Neural crest cell (in vitro differentiated cells): ENCODE data around the gene NIM1K. TPM values are rescaled to one million over a fixed set of nuclear protein-coding genes. Genes with fewer than 3 reads are reported as not detected.

Source experiments
- DNase-seq: peaks from one replicate; pipeline ENCODE4 v3.0.0; 2021; ENCODE audit warnings: low read depth, mixed read lengths, low spot score
- H3K27ac Mint-ChIP-seq: one replicate; pipeline ENCODE4 v1.8.0; 2021; ENCODE audit warnings: mild to moderate bottlenecking, mixed read lengths; ENCODE audit not compliant: unreplicated experiment
- H3K27me3 Mint-ChIP-seq: 2 replicates; pipeline ENCODE4 v1.8.0; 2021; ENCODE audit warnings: low read depth, mild to moderate bottlenecking, mixed read lengths
- H3K36me3 Mint-ChIP-seq: 2 replicates; pipeline ENCODE4 v1.8.0; 2021; ENCODE audit warnings: low read depth, mild to moderate bottlenecking, mixed read lengths
- H3K4me1 Mint-ChIP-seq: 2 replicates; pipeline ENCODE4 v1.8.0; 2021; ENCODE audit warnings: mixed read lengths
- H3K4me3 Mint-ChIP-seq: one replicate; pipeline ENCODE4 v1.8.0; 2021; ENCODE audit warnings: mild to moderate bottlenecking, mixed read lengths
- H3K9me3 Mint-ChIP-seq: 2 replicates; pipeline ENCODE4 v1.8.0; 2021; ENCODE audit warnings: mixed read lengths
- total RNA-seq: library from RNA; stranded (reverse); gene quantifications from 2 replicates; pipeline ENCODE4 v1.2.1, GENCODE V29; 2021
- TF ChIP-seq, protein P1 (sequence below): fragments of 200-600 bp; sonication (generic); conservative IDR thresholded peaks from 2 replicates; pipeline ENCODE4 v1.5.0; 2021; ENCODE audit warnings: antibody characterized with exemption, mild to moderate bottlenecking

The NIM1K gene
- total RNA-seq, 1 donor from 2014 or later, result 0.30 TPM

DNA sequence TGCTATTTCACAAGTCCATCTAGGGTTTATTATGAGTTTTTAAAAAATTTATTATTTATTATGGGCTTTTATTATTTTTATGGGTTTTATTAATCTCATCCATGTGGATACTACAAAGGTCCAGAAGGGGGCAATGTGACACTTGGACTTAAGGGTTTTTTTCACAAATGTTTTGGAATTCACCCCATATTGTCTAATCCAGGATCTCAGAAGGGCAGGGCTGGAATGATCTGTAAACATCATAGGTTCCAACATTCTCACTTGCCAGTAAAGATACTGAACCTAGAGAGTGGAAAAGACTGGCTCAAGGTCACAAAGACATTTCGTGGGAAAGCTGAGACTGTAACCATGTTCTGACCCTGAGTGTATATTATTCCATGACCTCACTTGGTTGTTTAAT is 35.6 kb downstream of the NIM1K start:
- Mint-ChIP-seq H3K4me3 (no peak overlapping the region), H3K27ac (no peak overlapping the region), H3K27me3 (peaks cover 2% of the 10 kb centered on the region), H3K4me1 (no peaks in the 10 kb centered on the region), H3K9me3 (no peaks in the 10 kb centered on the region), H3K36me3 (no peaks in the 10 kb centered on the region)
- DNase-seq, result no peak
- TF ChIP-seq, protein P1, sequence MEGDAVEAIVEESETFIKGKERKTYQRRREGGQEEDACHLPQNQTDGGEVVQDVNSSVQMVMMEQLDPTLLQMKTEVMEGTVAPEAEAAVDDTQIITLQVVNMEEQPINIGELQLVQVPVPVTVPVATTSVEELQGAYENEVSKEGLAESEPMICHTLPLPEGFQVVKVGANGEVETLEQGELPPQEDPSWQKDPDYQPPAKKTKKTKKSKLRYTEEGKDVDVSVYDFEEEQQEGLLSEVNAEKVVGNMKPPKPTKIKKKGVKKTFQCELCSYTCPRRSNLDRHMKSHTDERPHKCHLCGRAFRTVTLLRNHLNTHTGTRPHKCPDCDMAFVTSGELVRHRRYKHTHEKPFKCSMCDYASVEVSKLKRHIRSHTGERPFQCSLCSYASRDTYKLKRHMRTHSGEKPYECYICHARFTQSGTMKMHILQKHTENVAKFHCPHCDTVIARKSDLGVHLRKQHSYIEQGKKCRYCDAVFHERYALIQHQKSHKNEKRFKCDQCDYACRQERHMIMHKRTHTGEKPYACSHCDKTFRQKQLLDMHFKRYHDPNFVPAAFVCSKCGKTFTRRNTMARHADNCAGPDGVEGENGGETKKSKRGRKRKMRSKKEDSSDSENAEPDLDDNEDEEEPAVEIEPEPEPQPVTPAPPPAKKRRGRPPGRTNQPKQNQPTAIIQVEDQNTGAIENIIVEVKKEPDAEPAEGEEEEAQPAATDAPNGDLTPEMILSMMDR, result peak; percentile 64

- DNase-seq, result no peak
- Mint-ChIP-seq H3K4me3 (no peak overlapping the region), H3K27ac (no peak overlapping the region), H3K36me3 (no peaks in the 10 kb centered on the region), H3K9me3 (no peaks in the 10 kb centered on the region), H3K27me3 (peaks cover 2% of the 10 kb centered on the region), H3K4me1 (no peaks in the 10 kb centered on the region)
- TF ChIP-seq, protein P1, result no peak
These were observed 38.7 kb downstream of the NIM1K start for GRCh38 chr5:43230707-43231106.

- no peak overlapping the region for H3K4me3 Mint-ChIP-seq
- H3K27ac Mint-ChIP-seq, result no peak overlapping the region
- DNase-seq, result no peak
- H3K36me3 Mint-ChIP-seq, result no peaks in the 10 kb centered on the region
- H3K9me3 Mint-ChIP-seq, result no peaks in the 10 kb centered on the region
- H3K27me3 Mint-ChIP-seq, result peaks cover 2% of the 10 kb centered on the region
- H3K4me1 Mint-ChIP-seq, result no peaks in the 10 kb centered on the region
- TF ChIP-seq, protein P1, result no peak
These were observed 40.0 kb downstream of the NIM1K start for GRCh38 chr5:43231977-43232376.

DNA sequence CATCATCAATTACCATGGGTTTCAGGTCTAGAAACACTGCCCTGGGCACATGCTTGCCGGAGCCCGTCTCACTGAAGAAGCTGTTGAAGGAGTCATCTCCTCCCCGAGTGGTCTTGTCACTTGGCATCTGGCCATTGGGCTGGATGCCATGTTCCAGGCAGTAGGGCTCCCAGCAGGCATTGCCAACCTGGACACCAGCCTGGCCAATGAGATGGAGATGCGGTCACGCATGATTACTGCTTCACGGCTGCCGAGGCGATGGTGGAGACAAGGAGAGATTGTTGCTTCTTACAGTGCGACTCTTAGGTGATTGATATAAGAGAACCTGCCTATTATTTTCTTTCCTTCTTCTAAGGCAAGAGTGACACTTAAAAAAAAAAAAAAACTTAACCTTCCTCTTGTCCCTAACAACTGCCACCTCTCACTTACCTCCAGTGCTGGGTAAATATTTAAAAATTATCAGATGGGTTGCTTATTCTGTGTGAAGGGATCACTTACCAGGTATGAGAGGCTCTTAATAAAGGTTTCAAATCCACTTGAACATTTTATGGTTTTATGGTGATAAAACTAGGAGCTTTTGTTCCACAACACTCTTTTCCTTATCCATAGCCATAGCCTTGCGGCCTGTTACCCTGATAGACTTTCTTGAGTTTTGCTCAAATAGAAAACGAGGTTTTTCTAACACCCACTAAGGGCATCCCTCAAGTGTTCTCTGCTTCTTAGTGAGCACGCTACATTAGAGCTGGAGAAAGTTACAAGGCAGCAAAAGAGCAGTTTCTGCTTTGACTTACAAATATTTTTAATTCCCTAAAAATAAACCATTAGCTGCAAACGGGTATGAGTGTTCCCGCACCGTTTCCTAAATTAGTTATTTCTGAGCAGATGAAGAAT is 41.2 kb downstream of the NIM1K start:
- H3K27ac Mint-ChIP-seq, result no peak overlapping the region
- H3K4me1 Mint-ChIP-seq, result no peaks in the 10 kb centered on the region
- peaks cover 2% of the 10 kb centered on the region for H3K27me3 Mint-ChIP-seq
- H3K4me3 Mint-ChIP-seq, result no peak overlapping the region
- TF ChIP-seq, protein P1, result no peak
- H3K9me3 Mint-ChIP-seq, result no peaks in the 10 kb centered on the region
- DNase-seq, result no peak
- H3K36me3 Mint-ChIP-seq, result no peaks in the 10 kb centered on the region

DNA sequence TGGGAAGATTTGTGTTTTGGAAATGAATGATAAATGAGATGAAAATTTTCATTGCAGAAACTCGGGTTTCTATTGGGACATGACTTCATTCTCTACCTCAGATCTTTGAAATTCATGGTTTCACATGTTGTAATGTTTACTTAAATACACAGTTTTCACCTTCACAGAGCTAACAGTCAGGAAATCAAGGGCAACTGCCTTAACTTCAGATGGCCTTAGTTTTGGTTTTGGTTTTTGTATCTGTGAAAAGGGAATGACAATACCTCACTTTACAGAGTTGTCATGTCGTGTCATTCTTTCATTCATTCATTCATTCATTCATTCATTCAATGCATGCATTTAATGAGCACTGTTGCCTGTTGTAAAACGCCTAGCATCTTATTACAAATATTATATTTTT is 41.9 kb downstream of the NIM1K start:
- Mint-ChIP-seq H3K4me3 (no peak overlapping the region), H3K27me3 (peaks cover 4% of the 10 kb centered on the region), H3K36me3 (no peaks in the 10 kb centered on the region), H3K4me1 (no peaks in the 10 kb centered on the region), H3K9me3 (no peaks in the 10 kb centered on the region), H3K27ac (no peak overlapping the region)
- TF ChIP-seq, protein P1, result no peak
- no peak for DNase-seq
